ENCODE results near the gene PMPCA.

Gene PMPCA

GRCh38 chr9:136403538-136403914 lies 6.9 kb upstream of the PMPCA start:
- H4K20me1 ChIP-seq (ENCODE audit: low read depth, low read length): no peaks in the 10 kb centered on the region; the same call in 1 of the 2 replicates
- peaks cover 11% of the 10 kb centered on the region; the same call in 1 of the 2 replicates for H3F3A ChIP-seq (ENCODE audit: insufficient read depth)
- H3K9ac ChIP-seq (ENCODE audit: low read length): no peak overlapping the region
- H3K4me2 ChIP-seq (ENCODE audit: low read depth, low read length, poor library complexity, severe bottlenecking): no peak overlapping the region
- H3K27ac ChIP-seq (ENCODE audit: low read depth, low read length): no peak overlapping the region
- H3K9me2 ChIP-seq (replicated peaks; ENCODE audit: insufficient read depth, low read length): no peaks in the 10 kb centered on the region
- no peak overlapping the region for H3K4me3 ChIP-seq (ENCODE audit: insufficient read depth, low read length, poor library complexity, severe bottlenecking)
- H3K36me3 ChIP-seq (ENCODE audit: low read length): peaks cover 3% of the 10 kb centered on the region; the same call in 1 of the 2 replicates
- no peaks in the 10 kb centered on the region for H3K27me3 ChIP-seq (ENCODE audit: low read length)
- peaks cover 15% of the 10 kb centered on the region for H3K79me2 ChIP-seq (ENCODE audit: insufficient read depth, low read length)
- no peak overlapping the region for H2AFZ ChIP-seq (ENCODE audit: low read depth, low read length, severe bottlenecking)
- TF ChIP-seq EZH2phosphoT487 (conservative IDR thresholded peaks at IDR 0.05; ENCODE audit: low read length): no peak
- TF ChIP-seq, protein P1, sequence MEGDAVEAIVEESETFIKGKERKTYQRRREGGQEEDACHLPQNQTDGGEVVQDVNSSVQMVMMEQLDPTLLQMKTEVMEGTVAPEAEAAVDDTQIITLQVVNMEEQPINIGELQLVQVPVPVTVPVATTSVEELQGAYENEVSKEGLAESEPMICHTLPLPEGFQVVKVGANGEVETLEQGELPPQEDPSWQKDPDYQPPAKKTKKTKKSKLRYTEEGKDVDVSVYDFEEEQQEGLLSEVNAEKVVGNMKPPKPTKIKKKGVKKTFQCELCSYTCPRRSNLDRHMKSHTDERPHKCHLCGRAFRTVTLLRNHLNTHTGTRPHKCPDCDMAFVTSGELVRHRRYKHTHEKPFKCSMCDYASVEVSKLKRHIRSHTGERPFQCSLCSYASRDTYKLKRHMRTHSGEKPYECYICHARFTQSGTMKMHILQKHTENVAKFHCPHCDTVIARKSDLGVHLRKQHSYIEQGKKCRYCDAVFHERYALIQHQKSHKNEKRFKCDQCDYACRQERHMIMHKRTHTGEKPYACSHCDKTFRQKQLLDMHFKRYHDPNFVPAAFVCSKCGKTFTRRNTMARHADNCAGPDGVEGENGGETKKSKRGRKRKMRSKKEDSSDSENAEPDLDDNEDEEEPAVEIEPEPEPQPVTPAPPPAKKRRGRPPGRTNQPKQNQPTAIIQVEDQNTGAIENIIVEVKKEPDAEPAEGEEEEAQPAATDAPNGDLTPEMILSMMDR (IDR thresholded peaks at IDR 0.05; ENCODE audit: insufficient read depth, low read length, poor library complexity, severe bottlenecking): no peak
- H3K9me3 ChIP-seq (ENCODE audit: insufficient read depth, low read length): no peaks in the 10 kb centered on the region

DNA sequence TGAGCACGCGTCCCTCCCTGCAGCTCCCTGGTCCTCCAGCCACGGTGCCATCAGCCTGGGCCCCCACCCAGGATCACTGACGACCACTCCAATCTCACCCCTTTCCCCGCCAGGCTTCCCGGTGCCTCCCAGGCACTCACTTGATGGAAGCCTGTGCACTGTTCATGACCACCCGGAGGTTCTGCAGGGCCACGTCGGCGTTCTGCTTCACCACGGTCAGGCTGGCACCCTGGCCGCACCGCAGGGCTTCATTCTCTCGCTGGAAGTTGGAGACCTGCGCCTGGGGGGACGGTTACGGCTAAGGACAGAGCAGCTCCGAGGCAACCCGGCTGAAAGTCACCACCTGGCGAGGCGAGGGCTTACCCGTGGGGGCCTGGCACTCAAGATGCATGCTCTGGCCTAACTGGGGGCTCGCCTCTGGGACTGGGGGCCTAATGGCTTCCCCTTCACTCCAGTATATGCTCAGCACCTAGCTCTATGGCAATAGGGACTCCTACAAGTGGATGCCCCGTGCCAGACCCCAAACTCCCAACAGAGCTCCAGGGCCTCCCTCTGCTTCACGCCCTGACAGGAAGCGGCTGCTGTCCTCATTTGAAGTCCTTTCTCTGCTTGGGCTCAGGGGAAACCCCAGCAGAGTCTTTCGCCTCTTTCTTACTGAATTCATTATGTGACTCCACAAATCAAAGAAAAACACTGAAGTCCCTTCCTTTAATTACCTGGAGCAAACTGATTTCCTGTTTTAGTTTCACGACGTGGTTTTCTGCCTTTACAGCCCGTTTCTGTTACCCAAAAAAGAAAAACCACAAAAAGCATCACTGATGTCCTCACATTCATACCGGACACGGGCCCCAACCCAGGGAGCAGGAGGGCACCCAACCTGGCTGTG lies 6.3 kb upstream of the PMPCA start:
- Histone ChIP-seq H3K9ac (ENCODE audit: low read length) (no peak overlapping the region), H4K20me1 (ENCODE audit: low read depth, low read length) (no peaks in the 10 kb centered on the region; the same call in 1 of the 2 replicates), H3K4me3 (ENCODE audit: insufficient read depth, low read length, poor library complexity, severe bottlenecking) (no peak overlapping the region), H3K79me2 (ENCODE audit: insufficient read depth, low read length) (peaks cover 15% of the 10 kb centered on the region), H3K36me3 (ENCODE audit: low read length) (peaks cover 3% of the 10 kb centered on the region; the same call in 1 of the 2 replicates), H2AFZ (ENCODE audit: low read depth, low read length, severe bottlenecking) (no peak overlapping the region), H3K27ac (ENCODE audit: low read depth, low read length) (no peak overlapping the region), H3K9me3 (ENCODE audit: insufficient read depth, low read length) (no peaks in the 10 kb centered on the region), H3K9me2 (replicated peaks; ENCODE audit: insufficient read depth, low read length) (no peaks in the 10 kb centered on the region), H3F3A (ENCODE audit: insufficient read depth) (peaks cover 11% of the 10 kb centered on the region; the same call in 1 of the 2 replicates), H3K4me2 (ENCODE audit: low read depth, low read length, poor library complexity, severe bottlenecking) (no peak overlapping the region), H3K27me3 (ENCODE audit: low read length) (no peaks in the 10 kb centered on the region)
- TF ChIP-seq, protein P1 (IDR thresholded peaks at IDR 0.05; ENCODE audit: insufficient read depth, low read length, poor library complexity, severe bottlenecking): no peak
- TF ChIP-seq EZH2phosphoT487 (conservative IDR thresholded peaks at IDR 0.05; ENCODE audit: low read length): no peak

GRCh38 chr9:136404801-136405136 lies 5.7 kb upstream of the PMPCA start:
- Histone ChIP-seq H3K4me2 (ENCODE audit: low read depth, low read length, poor library complexity, severe bottlenecking) (no peak overlapping the region), H3K4me3 (ENCODE audit: insufficient read depth, low read length, poor library complexity, severe bottlenecking) (no peak overlapping the region), H3K27me3 (ENCODE audit: low read length) (no peaks in the 10 kb centered on the region), H3K27ac (ENCODE audit: low read depth, low read length) (no peak overlapping the region), H3K9me3 (ENCODE audit: insufficient read depth, low read length) (no peaks in the 10 kb centered on the region), H3F3A (ENCODE audit: insufficient read depth) (peaks cover 11% of the 10 kb centered on the region; the same call in 1 of the 2 replicates), H3K79me2 (ENCODE audit: insufficient read depth, low read length) (peaks cover 14% of the 10 kb centered on the region), H4K20me1 (ENCODE audit: low read depth, low read length) (no peaks in the 10 kb centered on the region), H3K9me2 (replicated peaks; ENCODE audit: insufficient read depth, low read length) (no peaks in the 10 kb centered on the region), H3K36me3 (ENCODE audit: low read length) (peaks cover 3% of the 10 kb centered on the region; the same call in 1 of the 2 replicates), H2AFZ (ENCODE audit: low read depth, low read length, severe bottlenecking) (no peak overlapping the region), H3K9ac (ENCODE audit: low read length) (no peak overlapping the region)
- TF ChIP-seq, protein P1 (IDR thresholded peaks at IDR 0.05; ENCODE audit: insufficient read depth, low read length, poor library complexity, severe bottlenecking): no peak
- no peak for TF ChIP-seq EZH2phosphoT487 (conservative IDR thresholded peaks at IDR 0.05; ENCODE audit: low read length)

All from SU-DHL-6 (cell line).